B cell (primary cell): Measurements from ENCODE around the gene DOCK1. TPM values are rescaled to one million over a fixed set of nuclear protein-coding genes. Genes with fewer than 3 reads are reported as not detected.

ENCODE experiments used
- ATAC-seq: fragments of 200-7000 bp; cut with Tn5 transposase; one replicate; pipeline ENCODE4 v1.10.0; 2021; ENCODE audit warnings: low read depth, mild to moderate bottlenecking, moderate number of reproducible peaks, moderate library complexity
- CTCF ChIA-PET: fragments of 350-600 bp; sonication (Branson Sonifier 250); formaldehyde crosslinking; loops from one replicate; lab custom pipeline; 2021; ENCODE audit warnings: antibody characterized with exemption, inconsistent platforms; lab: Charles Lee
- POLR2A ChIA-PET: fragments of 350-600 bp; sonication (Branson Sonifier 250); formaldehyde crosslinking; loops from one replicate; lab custom pipeline; 2021; ENCODE audit warnings: antibody characterized with exemption; lab: Charles Lee
- DNase-seq: peaks from one replicate; pipeline ENCODE4 v3.0.0; 2013
- H2AFZ ChIP-seq: 2 replicates; pipeline ENCODE4 v1.6.1; 2012; ENCODE audit warnings: mild to moderate bottlenecking, low read depth, low read length; ENCODE audit not compliant: insufficient read depth, poor library complexity, severe bottlenecking
- H3K27ac ChIP-seq, 2 donors: 1 replicate in 1 of 2; 2 replicates in 1 of 2; pipeline ENCODE4 v1.5.1; 2012 to 2013; ENCODE audit warnings: low read length in 2 of 2, mild to moderate bottlenecking in 2 of 2, moderate library complexity in 1 of 2
- H3K27me3 ChIP-seq, 4 experiments: fragments of 200-600 bp in 1 of 4; sonication (generic) in 1 of 4; replicated peaks in 1 of 4; 1 replicate in 2 of 4; 2 replicates in 2 of 4; pipeline versions ENCODE4 v1.6.1 to v1.7.0; 2013 to 2016; ENCODE audit warnings: low read length in 3 of 4, mild to moderate bottlenecking in 2 of 4, mixed read lengths in 1 of 4, moderate library complexity in 1 of 4; ENCODE audit not compliant: insufficient read depth in 4 of 4, control insufficient read depth in 3 of 4; ENCODE audit errors: control extremely low read depth in 1 of 4
- H3K36me3 ChIP-seq, 2 experiments: replicated peaks in 1 of 2; 1 replicate in 1 of 2; 2 replicates in 1 of 2; pipeline versions ENCODE4 v1.6.1 to v1.7.1; 2013; ENCODE audit warnings: low read length in 1 of 2; ENCODE audit not compliant: insufficient read depth in 2 of 2, control insufficient read depth in 1 of 2; ENCODE audit errors: control extremely low read depth in 1 of 2, extremely low read depth in 1 of 2
- H3K4me1 ChIP-seq, 2 donors: fragments of 200-600 bp in 1 of 2; sonication (generic) in 1 of 2; 1 replicate in 1 of 2; 2 replicates in 1 of 2; pipeline versions ENCODE4 v1.5.1 to v1.6.1; 2013 to 2017; ENCODE audit warnings: low read length in 2 of 2; ENCODE audit not compliant: control insufficient read depth in 2 of 2, insufficient read depth in 2 of 2
- H3K4me2 ChIP-seq: replicated peaks from 2 replicates; pipeline ENCODE3; 2012; ENCODE audit warnings: mild to moderate bottlenecking, low read depth, low read length; ENCODE audit not compliant: poor library complexity, severe bottlenecking
- H3K4me3 ChIP-seq, 5 experiments: fragments of 200-600 bp in 1 of 5; sonication (generic) in 1 of 5; 1 replicate in 3 of 5; 2 replicates in 2 of 5; pipeline versions ENCODE4 v1.5.1 to v1.7.0; 2011 to 2016; ENCODE audit warnings: low read length in 4 of 5, mild to moderate bottlenecking in 4 of 5, low read depth in 2 of 5, control low read depth in 1 of 5, moderate library complexity in 1 of 5; ENCODE audit not compliant: insufficient read depth in 1 of 5; ENCODE audit errors: control extremely low read depth in 1 of 5, extremely low read depth in 1 of 5
- H3K79me2 ChIP-seq: fragments of 200-600 bp; sonication (generic); one replicate; pipeline ENCODE4 v1.6.0; 2016; ENCODE audit warnings: low read length; ENCODE audit not compliant: control insufficient read depth, insufficient read depth
- H3K9ac ChIP-seq: fragments of 200-600 bp; sonication (generic); 2 replicates; pipeline ENCODE4 v1.6.1; 2017; ENCODE audit warnings: mild to moderate bottlenecking, low read length, moderate library complexity
- H3K9me3 ChIP-seq, 3 donors: one replicate each; pipeline versions ENCODE4 v1.6.1 to v1.7.1; 2013; ENCODE audit warnings: low read length in 2 of 3; ENCODE audit not compliant: control insufficient read depth in 2 of 3, insufficient read depth in 1 of 3; ENCODE audit errors: control extremely low read depth in 1 of 3
- H4K20me1 ChIP-seq: 2 replicates; pipeline ENCODE4 v1.6.0; 2012; ENCODE audit warnings: mild to moderate bottlenecking, low read length; ENCODE audit not compliant: insufficient read depth, control insufficient read depth, poor library complexity, severe bottlenecking
- H3K27ac Mint-ChIP-seq: one replicate; pipeline ENCODE4 v1.8.0; 2021; ENCODE audit warnings: mixed read lengths
- H3K27me3 Mint-ChIP-seq: one replicate; pipeline ENCODE4 v1.8.0; 2021; ENCODE audit warnings: mixed read lengths
- H3K4me1 Mint-ChIP-seq: one replicate; pipeline ENCODE4 v1.8.0; 2021; ENCODE audit warnings: mixed read lengths
- H3K4me3 Mint-ChIP-seq: one replicate; pipeline ENCODE4 v1.8.0; 2021; ENCODE audit warnings: mixed read lengths
- H3K9me3 Mint-ChIP-seq: one replicate; pipeline ENCODE4 v1.8.0; 2022; ENCODE audit warnings: mixed read lengths; ENCODE audit not compliant: insufficient read depth
- EZH2 ChIP-seq: IDR thresholded peaks from 2 replicates; pipeline ENCODE4 v1.6.1; 2012; ENCODE audit warnings: borderline replicate concordance, low read depth, mild to moderate bottlenecking, moderate library complexity, low read length; ENCODE audit not compliant: insufficient read depth, poor library complexity, severe bottlenecking
- WGBS: methylation state at CpG from one replicate; pipeline ENCODE4 v1.1.5; 2013; ENCODE audit warnings: missing lambda C conversion rate; ENCODE audit not compliant: insufficient coverage; 5-methylcytosine and 5-hydroxymethylcytosine counted together
- intact Hi-C: fragments of 100-400 bp; cut with micrococcal nuclease; formaldehyde crosslinking; loops from one replicate; pipeline ENCODE4 v1.10.0; 2022
- polyA plus RNA-seq: library from polyadenylated mRNA; depleted of rRNA; stranded (reverse); fragments of >200 nt; gene quantifications from 2 replicates; pipeline ENCODE4 v1.2.3, GENCODE V29; 2012
- total RNA-seq, 2 donors: library from RNA; stranded (reverse); fragments of 120-200 nt in 1 of 2; gene quantifications; 1 replicate in 1 of 2; 2 replicates in 1 of 2; pipeline versions ENCODE4 v1.2.3 to v1.2.4, GENCODE V29; 2013 to 2022
- TF ChIP-seq, protein P1 (sequence below): fragments of 200-600 bp; IDR thresholded peaks from one replicate; pipeline ENCODE4 v1.8.0; 2022; ENCODE audit warnings: antibody characterized with exemption, mild to moderate bottlenecking

The DOCK1 gene
- total and polyA plus RNA-seq, 2 donors (not counting 1 experiment from before 2014, with no cell fraction given), result not detected

GRCh38 chr10:127331696-127332095 is 426.5 kb downstream of the DOCK1 start:
- DNase-seq (no peak), ATAC-seq (no peak)
- no peaks in the 10 kb centered on the region for H3K9me3 ChIP-seq
- no peak overlapping the region for H3K4me2 ChIP-seq
- Mint-ChIP-seq H3K4me3 (no peak overlapping the region), H3K4me1 (no peaks in the 10 kb centered on the region), H3K27ac (no peak overlapping the region), H3K27me3 (no peaks in the 10 kb centered on the region), H3K9me3 (no peaks in the 10 kb centered on the region)
- POLR2A ChIA-PET, result no interaction called here
- H3K9ac ChIP-seq, result no peak overlapping the region
- no peak overlapping the region for H3K4me3 ChIP-seq
- no peak overlapping the region for H2AFZ ChIP-seq
- no peaks in the 10 kb centered on the region for H3K4me1 ChIP-seq
- 88% methylated on average over 4 of the region's 6 CpGs for WGBS
- CTCF ChIA-PET, result no interaction called here
- intact Hi-C loops, result no loop called here
- H3K27ac ChIP-seq, result no peak overlapping the region
- H3K36me3 ChIP-seq, result no peaks in the 10 kb centered on the region
- no peaks in the 10 kb centered on the region for H3K27me3 ChIP-seq
- TF ChIP-seq, protein P1, sequence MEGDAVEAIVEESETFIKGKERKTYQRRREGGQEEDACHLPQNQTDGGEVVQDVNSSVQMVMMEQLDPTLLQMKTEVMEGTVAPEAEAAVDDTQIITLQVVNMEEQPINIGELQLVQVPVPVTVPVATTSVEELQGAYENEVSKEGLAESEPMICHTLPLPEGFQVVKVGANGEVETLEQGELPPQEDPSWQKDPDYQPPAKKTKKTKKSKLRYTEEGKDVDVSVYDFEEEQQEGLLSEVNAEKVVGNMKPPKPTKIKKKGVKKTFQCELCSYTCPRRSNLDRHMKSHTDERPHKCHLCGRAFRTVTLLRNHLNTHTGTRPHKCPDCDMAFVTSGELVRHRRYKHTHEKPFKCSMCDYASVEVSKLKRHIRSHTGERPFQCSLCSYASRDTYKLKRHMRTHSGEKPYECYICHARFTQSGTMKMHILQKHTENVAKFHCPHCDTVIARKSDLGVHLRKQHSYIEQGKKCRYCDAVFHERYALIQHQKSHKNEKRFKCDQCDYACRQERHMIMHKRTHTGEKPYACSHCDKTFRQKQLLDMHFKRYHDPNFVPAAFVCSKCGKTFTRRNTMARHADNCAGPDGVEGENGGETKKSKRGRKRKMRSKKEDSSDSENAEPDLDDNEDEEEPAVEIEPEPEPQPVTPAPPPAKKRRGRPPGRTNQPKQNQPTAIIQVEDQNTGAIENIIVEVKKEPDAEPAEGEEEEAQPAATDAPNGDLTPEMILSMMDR, result no peak
- no peak for TF ChIP-seq EZH2
- no peaks in the 10 kb centered on the region for H3K79me2 ChIP-seq
- no peaks in the 10 kb centered on the region for H4K20me1 ChIP-seq

DNA sequence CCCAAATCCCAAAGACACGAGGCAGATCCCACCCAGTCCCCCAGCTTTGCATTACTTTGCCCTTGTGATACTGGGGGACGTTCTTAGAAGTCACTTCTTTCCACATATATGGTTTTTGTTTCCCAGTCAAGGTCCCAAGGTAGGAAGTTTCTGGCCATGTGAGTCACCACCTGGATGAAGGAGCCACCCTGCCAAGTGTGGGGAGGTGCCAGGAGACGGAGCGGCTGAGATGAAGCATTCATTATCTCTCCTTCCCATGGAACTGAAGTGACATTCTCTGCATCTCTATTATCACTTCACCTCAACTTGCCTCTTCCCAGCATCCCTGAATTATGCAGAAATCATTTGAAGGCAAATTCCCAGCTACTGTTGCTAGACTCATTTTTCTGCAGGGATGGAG is 427.4 kb downstream of the DOCK1 start:
- intact Hi-C loops, result no loop called here
- POLR2A ChIA-PET, result no interaction called here
- H3K27me3 Mint-ChIP-seq, result no peaks in the 10 kb centered on the region
- no peaks in the 10 kb centered on the region for H3K9me3 ChIP-seq
- H3K4me1 Mint-ChIP-seq, result no peaks in the 10 kb centered on the region
- no peaks in the 10 kb centered on the region for H3K4me1 ChIP-seq
- CTCF ChIA-PET, result no interaction called here
- no peaks in the 10 kb centered on the region for H3K27me3 ChIP-seq
- H3K36me3 ChIP-seq, result no peaks in the 10 kb centered on the region
- H3K27ac Mint-ChIP-seq, result no peak overlapping the region
- ATAC-seq (no peak), DNase-seq (no peak)
- no peak overlapping the region for H3K4me3 Mint-ChIP-seq
- no peak overlapping the region for H3K9ac ChIP-seq
- H2AFZ ChIP-seq, result no peak overlapping the region
- WGBS, result 76% methylated on average over 3 of the region's 4 CpGs
- H3K4me2 ChIP-seq, result no peak overlapping the region
- no peaks in the 10 kb centered on the region for H3K9me3 Mint-ChIP-seq
- TF ChIP-seq, protein P1, result no peak
- no peak for TF ChIP-seq EZH2
- H4K20me1 ChIP-seq, result no peaks in the 10 kb centered on the region
- no peaks in the 10 kb centered on the region for H3K79me2 ChIP-seq
- H3K4me3 ChIP-seq, result no peak overlapping the region
- H3K27ac ChIP-seq, result no peak overlapping the region
